K562 (cell line): ENCODE measurements around the gene TRMT112. TPM values are rescaled to one million over a fixed set of nuclear protein-coding genes. Genes with fewer than 3 reads are reported as not detected.

Source experiments
- ASH1L ChIP-seq: fragments of 450-650 bp; IDR thresholded peaks from 2 replicates; pipeline ENCODE4 v1.6.1; 2018; ENCODE audit warnings: borderline replicate concordance, mild to moderate bottlenecking, low read depth; ENCODE audit not compliant: partially characterized antibody
- ATF1 ChIP-seq, 2 experiments: fragments of 450-650 bp in 1 of 2; IDR thresholded peaks; 2 replicates each; pipeline ENCODE4 v1.6.1; 2016; ENCODE audit warnings: missing compliant biosample characterization in 1 of 2, missing genetic modification characterization in 1 of 2
- CC2D1A ChIP-seq: fragments of 450-650 bp; IDR thresholded peaks from 2 replicates; pipeline ENCODE4 v1.6.1; 2017; ENCODE audit warnings: mild to moderate bottlenecking
- CHD4 ChIP-seq: fragments of 200-600 bp; sonication (generic); IDR thresholded peaks from 3 replicates; pipeline ENCODE4 v1.6.1; 2012; ENCODE audit warnings: low read depth, mild to moderate bottlenecking, mixed read lengths, low read length, inconsistent platforms; ENCODE audit not compliant: insufficient read depth, insufficient replicate concordance, poor library complexity, severe bottlenecking
- CSDE1 ChIP-seq, 2 experiments: fragments of 450-650 bp; IDR thresholded peaks; 2 replicates each; pipeline ENCODE4 v1.6.1; 2016; ENCODE audit warnings: mild to moderate bottlenecking in 1 of 2
- GATAD2A ChIP-seq: fragments of 450-650 bp; IDR thresholded peaks from 2 replicates; pipeline ENCODE4 v1.6.1; 2017
- IFI16 ChIP-seq: fragments of 250-450 bp; sonication (Bioruptor Pico); IDR thresholded peaks from 2 replicates; pipeline ENCODE4 v2.1.2; 2022; ENCODE audit warnings: mild to moderate bottlenecking, inconsistent platforms
- POLR3G ChIP-seq: IDR thresholded peaks from 2 replicates; pipeline ENCODE4 v1.6.1; 2011; ENCODE audit not compliant: insufficient read length, insufficient replicate concordance; ENCODE audit errors: extremely low read depth
- RBFOX2 ChIP-seq: fragments of 200-400 bp; formaldehyde crosslinking; IDR thresholded peaks from 2 replicates; pipeline ENCODE4 v1.6.1; 2017; ENCODE audit warnings: low read depth, mild to moderate bottlenecking, low read length, moderate library complexity
- SIX5 ChIP-seq, 2 experiments: IDR thresholded peaks; 2 replicates each; pipeline ENCODE4 v1.6.1; 2011; ENCODE audit warnings: low read length in 2 of 2, borderline replicate concordance in 1 of 2, low read depth in 1 of 2, mild to moderate bottlenecking in 1 of 2, moderate library complexity in 1 of 2; ENCODE audit not compliant: insufficient read depth in 1 of 2
- YY1 ChIP-seq, 3 experiments: IDR thresholded peaks; 2 replicates each; pipeline ENCODE4 v1.6.1; 2011; ENCODE audit warnings: low read length in 2 of 3, mild to moderate bottlenecking in 2 of 3, moderate library complexity in 2 of 3, borderline replicate concordance in 1 of 3, control low read depth in 1 of 3, low read depth in 1 of 3; ENCODE audit not compliant: insufficient read depth in 3 of 3, insufficient replicate concordance in 2 of 3, control insufficient read depth in 1 of 3, insufficient read length in 1 of 3; ENCODE audit errors: extremely low read depth in 1 of 3
- ZNF165 ChIP-seq: fragments of 250-450 bp; sonication (Bioruptor Pico); IDR thresholded peaks from 2 replicates; pipeline ENCODE4 v1.4.0; 2020; ENCODE audit warnings: borderline replicate concordance
- ZNF445 ChIP-seq: fragments of 250-450 bp; sonication (Bioruptor Pico); IDR thresholded peaks from 2 replicates; pipeline ENCODE4 v1.4.0; 2020; ENCODE audit warnings: low read depth, mild to moderate bottlenecking, moderate library complexity
- ZNF551 ChIP-seq: fragments of 250-450 bp; sonication (Bioruptor Pico); IDR thresholded peaks from 2 replicates; pipeline ENCODE4 v1.5.0; 2021; ENCODE audit warnings: mild to moderate bottlenecking, moderate library complexity
- polyA plus RNA-seq, 8 experiments: library from polyadenylated mRNA; depleted of rRNA in 4 of 8; stranded (reverse) in 5 of 8; unstranded in 3 of 8; fragments of >200 nt; fragmentation: Nextera tagmentation in 2 of 8; fragmentation: Illumina TruSeq in 1 of 8; extraction: Ambion mirVana in 2 of 8; extraction: Trizol in 1 of 8; gene quantifications; 2 replicates each; pipeline versions ENCODE4 v1.2.1 to v1.2.3, GENCODE V29; 2011 to 2014; ENCODE audit warnings: inconsistent platforms in 1 of 8, missing spikeins in 1 of 8
- total RNA-seq, 7 experiments: library from RNA; depleted of rRNA in 6 of 7; stranded (reverse); fragments of >200 nt in 6 of 7; fragmentation: Illumina TruSeq in 2 of 7; extraction: Trizol in 2 of 7; gene quantifications; 2 replicates each; pipeline versions ENCODE4 v1.2.1 to v1.2.3, GENCODE V29; 2011 to 2021; ENCODE audit warnings: low replicate concordance in 1 of 7
- TF ChIP-seq, protein P1 (sequence below): sonication (generic); formaldehyde crosslinking; IDR thresholded peaks from 2 replicates; pipeline ENCODE4 v1.8.0; 2022; ENCODE audit warnings: missing genetic modification reagents, mild to moderate bottlenecking, borderline replicate concordance
- TF ChIP-seq, protein P2 (sequence below): fragments of 250-450 bp; sonication (Bioruptor Pico); IDR thresholded peaks from 2 replicates; pipeline ENCODE4 v1.4.0; 2020
- TF ChIP-seq, protein P3 (sequence below): sonication (generic); formaldehyde crosslinking; IDR thresholded peaks from 2 replicates; pipeline ENCODE4 v1.9.0; 2022; ENCODE audit warnings: mild to moderate bottlenecking, missing genetic modification reagents

TRMT112 gene
- total and polyA plus RNA-seq, 9 of the 15 experiments (the other 6 are each of a cell fraction or from before 2014, with no cell fraction given) = 162 to 444 (median 300) TPM

DNA sequence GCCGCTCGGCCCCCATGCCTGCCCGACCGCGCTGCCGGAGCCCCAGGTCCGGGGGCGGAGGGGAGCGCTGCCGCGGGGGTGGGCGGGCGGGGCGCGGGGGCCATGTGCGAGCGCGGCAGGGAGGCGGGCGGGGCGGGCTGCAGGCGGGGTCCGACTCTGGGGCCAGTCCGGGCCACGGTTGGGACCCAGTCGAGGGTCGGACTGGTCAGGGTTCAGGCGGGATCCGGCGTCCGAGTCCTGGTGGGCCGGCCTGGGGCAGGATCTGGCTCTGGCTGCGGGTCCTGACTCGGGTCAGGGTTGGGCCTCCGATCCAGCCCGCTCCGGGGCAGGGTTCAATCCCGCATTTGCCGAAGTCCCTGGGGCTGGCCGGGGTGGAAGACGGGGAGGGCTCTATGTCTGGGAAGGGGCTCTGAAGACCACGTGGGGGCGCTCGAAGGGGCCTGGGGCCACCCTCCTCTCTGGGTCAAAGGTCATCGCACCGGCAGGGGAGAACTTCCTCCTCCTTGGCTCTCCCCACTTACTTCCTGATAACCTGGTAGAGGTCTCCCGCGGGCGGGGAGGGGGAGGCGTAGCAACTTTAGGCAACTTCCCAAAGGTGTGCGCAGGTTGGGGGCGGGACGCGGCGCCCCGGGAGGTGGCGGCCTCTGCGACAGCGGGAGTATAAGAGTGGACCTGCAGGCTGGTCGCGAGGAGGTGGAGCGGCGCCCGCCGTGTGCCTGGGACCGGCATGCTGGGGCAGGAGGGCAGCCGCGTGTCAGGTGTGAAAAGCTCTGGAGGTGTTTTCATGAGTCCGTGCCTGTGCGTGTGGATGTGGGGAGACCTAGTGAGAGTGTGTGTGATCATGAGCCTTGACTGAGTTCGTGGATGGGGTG is 11.4 kb downstream of the TRMT112 start (continued):
- TF ChIP-seq YY1 (IDR thresholded peaks at IDR 0.05; ENCODE audit: borderline replicate concordance in 1 of 3, control insufficient read depth in 1 of 3, extremely low read depth in 1 of 3, insufficient read depth in 3 of 3, insufficient read length in 1 of 3, insufficient replicate concordance in 2 of 3, low read depth in 1 of 3, low read length in 2 of 3) = no peak
- TF ChIP-seq IFI16 (CRISPR knock-in tag) = no peak
- no peak for TF ChIP-seq ATF1 (CRISPR knock-in tag; IDR thresholded peaks at IDR 0.05)
- TF ChIP-seq ATF1 (tag; IDR thresholded peaks at IDR 0.05) = peak; percentile 30; the same call in 1 of the 2 replicates
- TF ChIP-seq, protein P1, sequence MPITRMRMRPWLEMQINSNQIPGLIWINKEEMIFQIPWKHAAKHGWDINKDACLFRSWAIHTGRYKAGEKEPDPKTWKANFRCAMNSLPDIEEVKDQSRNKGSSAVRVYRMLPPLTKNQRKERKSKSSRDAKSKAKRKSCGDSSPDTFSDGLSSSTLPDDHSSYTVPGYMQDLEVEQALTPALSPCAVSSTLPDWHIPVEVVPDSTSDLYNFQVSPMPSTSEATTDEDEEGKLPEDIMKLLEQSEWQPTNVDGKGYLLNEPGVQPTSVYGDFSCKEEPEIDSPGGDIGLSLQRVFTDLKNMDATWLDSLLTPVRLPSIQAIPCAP (CRISPR knock-in tag) = no peak
- no peak for TF ChIP-seq SIX5 (IDR thresholded peaks at IDR 0.05; ENCODE audit: borderline replicate concordance in 1 of 2, insufficient read depth in 1 of 2, low read depth in 1 of 2, low read length in 2 of 2)
- no peak for TF ChIP-seq ZNF445
- TF ChIP-seq ZNF551 (CRISPR knock-in tag) = no peak
- TF ChIP-seq, protein P2, sequence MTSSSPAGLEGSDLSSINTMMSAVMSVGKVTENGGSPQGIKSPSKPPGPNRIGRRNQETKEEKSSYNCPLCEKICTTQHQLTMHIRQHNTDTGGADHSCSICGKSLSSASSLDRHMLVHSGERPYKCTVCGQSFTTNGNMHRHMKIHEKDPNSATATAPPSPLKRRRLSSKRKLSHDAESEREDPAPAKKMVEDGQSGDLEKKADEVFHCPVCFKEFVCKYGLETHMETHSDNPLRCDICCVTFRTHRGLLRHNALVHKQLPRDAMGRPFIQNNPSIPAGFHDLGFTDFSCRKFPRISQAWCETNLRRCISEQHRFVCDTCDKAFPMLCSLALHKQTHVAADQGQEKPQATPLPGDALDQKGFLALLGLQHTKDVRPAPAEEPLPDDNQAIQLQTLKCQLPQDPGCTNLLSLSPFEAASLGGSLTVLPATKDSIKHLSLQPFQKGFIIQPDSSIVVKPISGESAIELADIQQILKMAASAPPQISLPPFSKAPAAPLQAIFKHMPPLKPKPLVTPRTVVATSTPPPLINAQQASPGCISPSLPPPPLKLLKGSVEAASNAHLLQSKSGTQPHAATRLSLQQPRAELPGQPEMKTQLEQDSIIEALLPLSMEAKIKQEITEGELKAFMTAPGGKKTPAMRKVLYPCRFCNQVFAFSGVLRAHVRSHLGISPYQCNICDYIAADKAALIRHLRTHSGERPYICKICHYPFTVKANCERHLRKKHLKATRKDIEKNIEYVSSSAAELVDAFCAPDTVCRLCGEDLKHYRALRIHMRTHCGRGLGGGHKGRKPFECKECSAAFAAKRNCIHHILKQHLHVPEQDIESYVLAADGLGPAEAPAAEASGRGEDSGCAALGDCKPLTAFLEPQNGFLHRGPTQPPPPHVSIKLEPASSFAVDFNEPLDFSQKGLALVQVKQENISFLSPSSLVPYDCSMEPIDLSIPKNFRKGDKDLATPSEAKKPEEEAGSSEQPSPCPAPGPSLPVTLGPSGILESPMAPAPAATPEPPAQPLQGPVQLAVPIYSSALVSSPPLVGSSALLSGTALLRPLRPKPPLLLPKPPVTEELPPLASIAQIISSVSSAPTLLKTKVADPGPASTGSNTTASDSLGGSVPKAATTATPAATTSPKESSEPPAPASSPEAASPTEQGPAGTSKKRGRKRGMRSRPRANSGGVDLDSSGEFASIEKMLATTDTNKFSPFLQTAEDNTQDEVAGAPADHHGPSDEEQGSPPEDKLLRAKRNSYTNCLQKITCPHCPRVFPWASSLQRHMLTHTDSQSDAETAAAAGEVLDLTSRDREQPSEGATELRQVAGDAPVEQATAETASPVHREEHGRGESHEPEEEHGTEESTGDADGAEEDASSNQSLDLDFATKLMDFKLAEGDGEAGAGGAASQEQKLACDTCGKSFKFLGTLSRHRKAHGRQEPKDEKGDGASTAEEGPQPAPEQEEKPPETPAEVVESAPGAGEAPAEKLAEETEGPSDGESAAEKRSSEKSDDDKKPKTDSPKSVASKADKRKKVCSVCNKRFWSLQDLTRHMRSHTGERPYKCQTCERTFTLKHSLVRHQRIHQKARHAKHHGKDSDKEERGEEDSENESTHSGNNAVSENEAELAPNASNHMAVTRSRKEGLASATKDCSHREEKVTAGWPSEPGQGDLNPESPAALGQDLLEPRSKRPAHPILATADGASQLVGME (CRISPR knock-in tag) = no peak
- TF ChIP-seq, protein P3, sequence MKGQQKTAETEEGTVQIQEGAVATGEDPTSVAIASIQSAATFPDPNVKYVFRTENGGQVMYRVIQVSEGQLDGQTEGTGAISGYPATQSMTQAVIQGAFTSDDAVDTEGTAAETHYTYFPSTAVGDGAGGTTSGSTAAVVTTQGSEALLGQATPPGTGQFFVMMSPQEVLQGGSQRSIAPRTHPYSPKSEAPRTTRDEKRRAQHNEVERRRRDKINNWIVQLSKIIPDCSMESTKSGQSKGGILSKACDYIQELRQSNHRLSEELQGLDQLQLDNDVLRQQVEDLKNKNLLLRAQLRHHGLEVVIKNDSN (CRISPR knock-in tag) = peak; percentile 79
- TF ChIP-seq GATAD2A = peak; percentile 44; the same call in 1 of the 2 replicates
- no peak for TF ChIP-seq ZNF165 (CRISPR knock-in tag)
- no peak for TF ChIP-seq ASH1L
- no peak for TF ChIP-seq POLR3G
- TF ChIP-seq RBFOX2 = peak; percentile 83
- no peak for TF ChIP-seq CSDE1 (IDR thresholded peaks at IDR 0.05)
- TF ChIP-seq CHD4 = no peak
- no peak for TF ChIP-seq CC2D1A
